CD14-positive monocyte (primary cell): ENCODE data around the gene MAPK1. TPM values are rescaled to one million over a fixed set of nuclear protein-coding genes. Genes with fewer than 3 reads are reported as not detected.
A peak's percentile ranks its signal among the peaks of the same experiment; 100 is the strongest.

ENCODE experiments used
- DNase-seq, 3 donors: peaks; one replicate each; pipeline ENCODE4 v3.0.0-alpha.2; 2011 to 2022
- H2AFZ ChIP-seq: 2 replicates; pipeline ENCODE4 v1.6.0; 2012; ENCODE audit warnings: mild to moderate bottlenecking, low read depth, low read length, inconsistent platforms; ENCODE audit not compliant: insufficient read depth, poor library complexity, severe bottlenecking
- H3K27ac ChIP-seq, 2 donors: 1 replicate in 1 of 2; 2 replicates in 1 of 2; pipeline ENCODE4 v1.5.1; 2012 to 2013; ENCODE audit warnings: low read length in 2 of 2, control low read depth in 1 of 2, inconsistent platforms in 1 of 2, low read depth in 1 of 2, mild to moderate bottlenecking in 1 of 2
- H3K27me3 ChIP-seq, 2 donors: one replicate each; pipeline versions ENCODE4 v1.6.0 to v1.6.1; 2011 to 2013; ENCODE audit warnings: low read length in 2 of 2; ENCODE audit not compliant: control insufficient read depth in 2 of 2, insufficient read depth in 2 of 2
- H3K36me3 ChIP-seq, 2 donors: replicated peaks in 1 of 2; 1 replicate in 1 of 2; 2 replicates in 1 of 2; pipeline versions ENCODE4 v1.5.1 to v1.6.1; 2012 to 2013; ENCODE audit warnings: low read length in 2 of 2, control low read depth in 1 of 2, inconsistent platforms in 1 of 2, mild to moderate bottlenecking in 1 of 2; ENCODE audit not compliant: insufficient read depth in 2 of 2, control insufficient read depth in 1 of 2
- H3K4me1 ChIP-seq, 2 donors: 1 replicate in 1 of 2; 2 replicates in 1 of 2; pipeline versions ENCODE4 v1.5.1 to v1.6.1; 2012 to 2013; ENCODE audit warnings: low read length in 2 of 2, control low read depth in 1 of 2, inconsistent platforms in 1 of 2, mild to moderate bottlenecking in 1 of 2, moderate library complexity in 1 of 2; ENCODE audit not compliant: insufficient read depth in 2 of 2, control insufficient read depth in 1 of 2
- H3K4me2 ChIP-seq: replicated peaks from 2 replicates; pipeline ENCODE3; 2012; ENCODE audit warnings: low read length, moderate library complexity, mild to moderate bottlenecking; ENCODE audit not compliant: poor library complexity, severe bottlenecking; ENCODE audit errors: extremely low read depth
- H3K4me3 ChIP-seq, 3 experiments: fragments of 200-600 bp in 1 of 3; sonication (generic) in 1 of 3; replicated peaks in 1 of 3; 1 replicate in 2 of 3; 2 replicates in 1 of 3; pipeline ENCODE4 v1.5.1; 2011 to 2013; ENCODE audit warnings: low read length in 3 of 3, mild to moderate bottlenecking in 3 of 3, control low read depth in 2 of 3, low read depth in 2 of 3, inconsistent platforms in 1 of 3, moderate library complexity in 1 of 3
- H3K79me2 ChIP-seq: 2 replicates; pipeline ENCODE4 v1.6.0; 2012; ENCODE audit warnings: mild to moderate bottlenecking, control low read depth, inconsistent platforms, low read length, moderate library complexity; ENCODE audit not compliant: insufficient read depth
- H3K9ac ChIP-seq: 2 replicates; pipeline ENCODE4 v1.6.0; 2017; ENCODE audit warnings: low read length, mild to moderate bottlenecking; ENCODE audit not compliant: insufficient read depth, poor library complexity, severe bottlenecking
- H3K9me3 ChIP-seq, 2 donors: replicated peaks in 1 of 2; 1 replicate in 1 of 2; 2 replicates in 1 of 2; pipeline versions ENCODE4 v1.5.1 to v1.6.1; 2012 to 2013; ENCODE audit warnings: low read length in 2 of 2, control low read depth in 1 of 2; ENCODE audit not compliant: control insufficient read depth in 1 of 2, insufficient read depth in 1 of 2
- H4K20me1 ChIP-seq: 2 replicates; pipeline ENCODE4 v1.6.0; 2012; ENCODE audit warnings: mild to moderate bottlenecking, low read length, control low read depth, moderate library complexity; ENCODE audit not compliant: insufficient read depth
- H3K27ac Mint-ChIP-seq, 7 donors: one replicate each; pipeline ENCODE4 v1.8.0; 2020; ENCODE audit warnings: mild to moderate bottlenecking in 7 of 7, mixed read lengths in 7 of 7, moderate library complexity in 6 of 7, inconsistent platforms in 2 of 7
- H3K27me3 Mint-ChIP-seq, 3 donors: one replicate each; pipeline ENCODE4 v1.8.0; 2021 to 2022; ENCODE audit warnings: low read depth in 3 of 3, mild to moderate bottlenecking in 3 of 3, mixed read lengths in 3 of 3, moderate library complexity in 3 of 3, inconsistent platforms in 1 of 3
- H3K36me3 Mint-ChIP-seq, 2 donors: one replicate each; pipeline ENCODE4 v1.8.0; 2020; ENCODE audit warnings: mixed read lengths in 2 of 2, inconsistent platforms in 1 of 2, mild to moderate bottlenecking in 1 of 2
- H3K4me1 Mint-ChIP-seq: one replicate; pipeline ENCODE4 v1.8.0; 2020; ENCODE audit warnings: mild to moderate bottlenecking, mixed read lengths
- H3K4me3 Mint-ChIP-seq, 2 donors: one replicate each; pipeline ENCODE4 v1.8.0; 2020; ENCODE audit warnings: mild to moderate bottlenecking in 2 of 2, mixed read lengths in 2 of 2, moderate library complexity in 1 of 2
- H3K9me3 Mint-ChIP-seq, 7 donors: one replicate each; pipeline ENCODE4 v1.8.0; 2020 to 2022; ENCODE audit warnings: mixed read lengths in 7 of 7, mild to moderate bottlenecking in 6 of 7, moderate library complexity in 6 of 7, inconsistent platforms in 2 of 7
- CTCF ChIP-seq: fragments of 200-600 bp; IDR thresholded peaks from one replicate; pipeline ENCODE4 v1.8.0; 2022; ENCODE audit warnings: antibody characterized with exemption, mild to moderate bottlenecking
- WGBS: methylation state at CpG from one replicate; pipeline ENCODE4 v1.1.5; 2013; ENCODE audit warnings: missing lambda C conversion rate; ENCODE audit not compliant: insufficient coverage; 5-methylcytosine and 5-hydroxymethylcytosine counted together
- intact Hi-C, 2 donors: fragments of 100-400 bp; cut with micrococcal nuclease; formaldehyde crosslinking; loops; one replicate each; pipeline versions ENCODE4 v1.15.0 to v1.15.1; 2023
- polyA plus RNA-seq, 3 donors: library from polyadenylated mRNA; depleted of rRNA in 1 of 3; unstranded in 2 of 3; stranded (reverse) in 1 of 3; fragments of 300-500 nt in 2 of 3; fragments of >200 nt in 1 of 3; fragmentation: Illumina TruSeq in 2 of 3; gene quantifications; 1 replicate in 2 of 3; 2 replicates in 1 of 3; pipeline ENCODE4 v1.2.3, GENCODE V29; 2012 to 2021

Gene MAPK1
- polyA plus RNA-seq, 3 donors = 47.0 to 148 (median 118) TPM

- Histone ChIP-seq H3K79me2 (no peaks in the 10 kb centered on the region), H3K4me2 (peak overlapping the region; percentile 85), H3K36me3 (no peaks in the 10 kb centered on the region), H3K27ac (no peak overlapping the region), H3K27me3 (no peaks in the 10 kb centered on the region), H2AFZ (peak overlapping the region; percentile 84), H4K20me1 (no peaks in the 10 kb centered on the region), H3K4me1 (peaks cover 13 to 20% of the 10 kb centered on the region in 2 donors), H3K9ac (peak overlapping the region; percentile 62), H3K9me3 (no peaks in the 10 kb centered on the region), H3K4me3 (peak overlapping the region; percentile 37 to 76 (median 75))
- H3K4me3 Mint-ChIP-seq = peak overlapping the region; percentile 91 to 95
- H3K36me3 Mint-ChIP-seq = peaks cover 0 to 3% of the 10 kb centered on the region in 2 donors
- peak overlapping the region in 5 of 7 donors; percentile 75 to 89 (median 83) for H3K27ac Mint-ChIP-seq
- no peaks in the 10 kb centered on the region for H3K9me3 Mint-ChIP-seq
- intact Hi-C loops = loop anchor here in 1 of 2 donors (5.0 kb wide), 1 partner anchor 133 kb away; the partner anchor contains the start of gene MAPK1
- H3K27me3 Mint-ChIP-seq = peaks cover 2 to 12% (median 6%) of the 10 kb centered on the region in 3 donors
- 23% methylated on average over 4 of the region's 8 CpGs for WGBS
- TF ChIP-seq CTCF = no peak
- peaks cover 15% of the 10 kb centered on the region for H3K4me1 Mint-ChIP-seq
- DNase-seq = peak in 1 of 3 donors; percentile 7
Measured at GRCh38 chr22:21734540-21735199, 132.8 kb downstream of the MAPK1 start.

GRCh38 chr22:21731503-21731902, 135.9 kb downstream of the MAPK1 start:
- Histone ChIP-seq H2AFZ (no peak overlapping the region), H3K79me2 (no peaks in the 10 kb centered on the region), H4K20me1 (no peaks in the 10 kb centered on the region), H3K4me3 (no peak overlapping the region), H3K9ac (no peak overlapping the region), H3K9me3 (no peaks in the 10 kb centered on the region), H3K36me3 (no peaks in the 10 kb centered on the region), H3K27me3 (no peaks in the 10 kb centered on the region), H3K27ac (no peak overlapping the region), H3K4me2 (no peak overlapping the region), H3K4me1 (peaks cover 13 to 20% of the 10 kb centered on the region in 2 donors)
- DNase-seq = no peak
- WGBS = 64% methylated on average over 5 of the region's 5 CpGs
- no peak for TF ChIP-seq CTCF
- Mint-ChIP-seq H3K4me3 (no peak overlapping the region), H3K36me3 (peaks cover 0 to 3% of the 10 kb centered on the region in 2 donors), H3K27me3 (peaks cover 0 to 5% (median 2%) of the 10 kb centered on the region in 3 donors), H3K4me1 (peaks cover 13% of the 10 kb centered on the region), H3K9me3 (no peaks in the 10 kb centered on the region), H3K27ac (peak overlapping the region in 1 of 7 donors; percentile 14)
- intact Hi-C loops = no loop called here
